ENCODE results near the gene LIPC. TPM values are rescaled to one million over a fixed set of nuclear protein-coding genes. Genes with fewer than 3 reads are reported as not detected.

The LIPC gene
- total and polyA plus RNA-seq, 7 donors: 0.01 TPM; not detected in 6

DNA sequence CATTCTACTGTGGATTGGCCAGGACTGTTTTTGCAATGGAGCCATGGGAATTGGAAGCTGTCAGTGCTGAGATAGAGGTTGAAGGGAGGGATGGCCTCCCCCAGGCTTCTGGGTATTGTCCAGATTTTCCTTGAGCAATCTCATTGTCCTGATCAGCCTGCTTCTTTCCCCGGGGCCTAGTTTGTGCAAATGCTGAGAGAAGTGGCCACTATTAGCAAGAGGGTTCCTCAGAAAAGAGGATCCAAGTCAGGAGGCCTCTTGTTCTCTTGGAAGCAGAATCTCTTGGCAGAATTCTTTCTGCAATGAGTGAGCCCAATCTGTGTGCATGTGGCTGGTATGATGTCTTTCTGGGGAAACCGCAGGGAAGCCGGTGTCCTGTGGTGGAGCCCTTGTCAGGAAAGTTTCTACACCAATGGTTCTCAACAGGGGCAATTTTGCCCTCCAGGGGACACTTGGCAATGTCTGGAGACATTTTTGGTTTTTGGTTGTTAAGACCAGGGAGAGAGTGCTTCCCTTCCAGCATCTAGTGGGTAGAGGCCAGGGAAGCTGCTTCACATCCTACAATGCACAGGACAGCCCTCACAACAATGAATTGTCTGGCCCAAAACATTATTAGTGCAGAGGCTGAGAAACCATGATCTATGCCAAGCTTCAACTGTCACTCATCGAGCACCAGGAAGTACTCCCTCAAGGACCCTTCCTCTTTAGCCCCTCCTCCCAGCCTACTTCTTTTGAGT is 2.0 kb downstream of the LIPC start:
- H3K27ac ChIP-seq: no peak overlapping the region
- intact Hi-C loops (cut with DNase I): loop anchor here in 1 of 2 donors (5.0 kb wide), 1 partner anchor 51 kb away; no protein-coding TSS in a partner anchor
- WGBS, 3 donors: 54 to 68% (median 57%) methylated on average over 4 of the region's 4 CpGs

GRCh38 chr15:58434334-58434875 is 2.6 kb downstream of the LIPC start:
- no peak for TF ChIP-seq CTCF (IDR thresholded peaks at IDR 0.05)
- Histone ChIP-seq H3K36me3 (ENCODE audit: insufficient read depth in 1 of 2, low read depth in 1 of 2) (no peaks in the 10 kb centered on the region), H3K4me1 (peaks cover 18% of the 10 kb centered on the region), H3K27me3 (ENCODE audit: insufficient read depth in 3 of 3, low read length in 2 of 3) (no peaks in the 10 kb centered on the region), H3K4me3 (no peak overlapping the region), H3K9me3 (no peaks in the 10 kb centered on the region), H3K27ac (no peak overlapping the region)
- ATAC-seq (no peak), DNase-seq (no peak)
- 67 to 80% (median 72%) methylated on average over 10 of the region's 10 CpGs for WGBS, 3 donors
- intact Hi-C loops (cut with DNase I): loop anchor here in 1 of 2 donors (5.0 kb wide), 1 partner anchor 52 kb away; no protein-coding TSS in a partner anchor

More for the DNA sequence above, 2.0 kb downstream of the LIPC start:
- TF ChIP-seq CTCF (IDR thresholded peaks at IDR 0.05): no peak
- Histone ChIP-seq H3K4me1 (peaks cover 11% of the 10 kb centered on the region), H3K9me3 (no peaks in the 10 kb centered on the region), H3K27me3 (ENCODE audit: insufficient read depth in 3 of 3, low read length in 2 of 3) (no peaks in the 10 kb centered on the region), H3K4me3 (no peak overlapping the region), H3K36me3 (ENCODE audit: insufficient read depth in 1 of 2, low read depth in 1 of 2) (no peaks in the 10 kb centered on the region)
- ATAC-seq: peak in 2 of 4 donors; percentile 40 to 47
- no peak for DNase-seq

GRCh38 chr15:58436552-58436951 is 4.8 kb downstream of the LIPC start:
- no peak for DNase-seq
- no peak for TF ChIP-seq CTCF (IDR thresholded peaks at IDR 0.05)
- Histone ChIP-seq H3K4me3 (no peak overlapping the region), H3K27ac (no peak overlapping the region), H3K36me3 (ENCODE audit: insufficient read depth in 1 of 2, low read depth in 1 of 2) (no peaks in the 10 kb centered on the region), H3K27me3 (ENCODE audit: insufficient read depth in 3 of 3, low read length in 2 of 3) (no peaks in the 10 kb centered on the region), H3K4me1 (peaks cover 38% of the 10 kb centered on the region), H3K9me3 (no peaks in the 10 kb centered on the region)
- no peak for ATAC-seq
- WGBS, 3 donors: 86 to 97% (median 96%) methylated on average over 4 of the region's 4 CpGs
- intact Hi-C loops (cut with DNase I): loop anchor here in 1 of 2 donors (5.0 kb wide), 1 partner anchor 46 kb away; no protein-coding TSS in a partner anchor

DNA sequence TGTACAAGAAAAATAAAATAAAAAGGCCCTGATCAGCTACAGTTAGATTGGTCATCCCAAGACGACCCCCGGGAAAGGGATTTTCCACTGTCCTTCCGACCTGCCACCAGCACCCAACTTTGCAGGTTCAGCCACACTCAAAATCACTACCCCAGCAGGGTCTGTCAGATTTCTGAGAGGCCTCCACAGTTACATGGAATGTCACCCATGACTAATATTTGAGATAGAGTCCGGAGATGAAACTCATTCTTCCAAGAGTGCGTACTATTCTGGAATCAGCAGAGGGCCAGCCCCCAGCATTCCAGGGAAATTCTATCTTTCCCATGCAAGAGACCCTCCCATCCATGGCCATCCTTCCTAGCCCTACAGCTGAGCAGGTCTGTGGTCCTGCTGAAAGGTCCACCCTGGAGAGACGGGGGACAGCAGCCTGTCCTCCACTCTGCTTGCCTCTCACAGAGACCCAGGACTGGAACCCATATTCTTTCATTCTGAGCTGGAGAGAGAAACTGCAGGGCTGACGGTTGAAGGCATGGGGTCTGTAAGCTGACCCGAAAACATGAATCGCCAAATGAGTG is 5.8 kb downstream of the LIPC start:
- TF ChIP-seq CTCF (IDR thresholded peaks at IDR 0.05): no peak
- H3K27ac ChIP-seq: no peak overlapping the region
- ATAC-seq: no peak
- intact Hi-C loops (cut with DNase I): loop anchor here in 1 of 2 donors (5.0 kb wide), 1 partner anchor 45 kb away; no protein-coding TSS in a partner anchor
- no peaks in the 10 kb centered on the region for H3K27me3 ChIP-seq (ENCODE audit: insufficient read depth in 3 of 3, low read length in 2 of 3)
- DNase-seq: no peak
- no peaks in the 10 kb centered on the region for H3K36me3 ChIP-seq (ENCODE audit: insufficient read depth in 1 of 2, low read depth in 1 of 2)
- 94 to 97% (median 95%) methylated on average over 9 of the region's 9 CpGs for WGBS, 3 donors
- no peaks in the 10 kb centered on the region for H3K9me3 ChIP-seq
- peaks cover 35% of the 10 kb centered on the region for H3K4me1 ChIP-seq
- no peak overlapping the region for H3K4me3 ChIP-seq
